GM18505 (cell line): ENCODE measurements around the gene DPP6.

Experiments used
- ATAC-seq: cut with Tn5 transposase; IDR thresholded peaks from one replicate; pipeline ENCODE4 v1.9.1; 2021; ENCODE audit not compliant: unreplicated experiment
- POLR2A ChIP-seq: IDR thresholded peaks from 4 replicates; pipeline ENCODE4 v1.6.1; 2011; ENCODE audit warnings: borderline replicate concordance; ENCODE audit not compliant: insufficient read depth, insufficient read length; ENCODE audit errors: extremely low read depth

The DPP6 gene

GRCh38 chr7:154423231-154423630 lies 371.0 kb downstream of the DPP6 start:
- ATAC-seq: no peak
- no peak for TF ChIP-seq POLR2A

GRCh38 chr7:154424350-154424749 lies 372.2 kb downstream of the DPP6 start:
- TF ChIP-seq POLR2A: no peak
- ATAC-seq: no peak

- ATAC-seq: no peak
- no peak for TF ChIP-seq POLR2A
These were observed 373.1 kb downstream of the DPP6 start for GRCh38 chr7:154425271-154425670.

GRCh38 chr7:154426778-154427177 lies 374.6 kb downstream of the DPP6 start:
- TF ChIP-seq POLR2A: no peak
- ATAC-seq: no peak

- TF ChIP-seq POLR2A: no peak
- ATAC-seq: no peak
These were observed 375.3 kb downstream of the DPP6 start for GRCh38 chr7:154427533-154427932.

- ATAC-seq: no peak
- TF ChIP-seq POLR2A: no peak
These were observed 377.6 kb downstream of the DPP6 start for GRCh38 chr7:154429666-154430404.

- no peak for ATAC-seq
- TF ChIP-seq POLR2A: no peak
These were observed 378.4 kb downstream of the DPP6 start for GRCh38 chr7:154430640-154431039.

- ATAC-seq: no peak
These were observed 378.8 kb downstream of the DPP6 start for GRCh38 chr7:154431045-154431444.

GRCh38 chr7:154433632-154434598 lies 381.7 kb downstream of the DPP6 start:
- ATAC-seq: no peak
- no peak for TF ChIP-seq POLR2A

More at GRCh38 chr7:154431045-154431444, 378.8 kb downstream of the DPP6 start:
- no peak for TF ChIP-seq POLR2A

GRCh38 chr7:154436560-154436959 lies 384.4 kb downstream of the DPP6 start:
- no peak for TF ChIP-seq POLR2A
- no peak for ATAC-seq

GRCh38 chr7:154437234-154437633 lies 385.0 kb downstream of the DPP6 start:
- TF ChIP-seq POLR2A: no peak
- ATAC-seq: no peak

GRCh38 chr7:154438571-154439367 lies 386.6 kb downstream of the DPP6 start:
- TF ChIP-seq POLR2A: no peak
- ATAC-seq: no peak

GRCh38 chr7:154440058-154440457 lies 387.9 kb downstream of the DPP6 start:
- TF ChIP-seq POLR2A: no peak
- no peak for ATAC-seq
